ENCODE data around the gene IER3.
A peak's percentile ranks its signal among the peaks of the same experiment; 100 is the strongest.

IER3 gene

GRCh38 chr6:30730601-30731435 lies 13.5 kb downstream of the IER3 start:
- TF ChIP-seq CEBPB (IDR thresholded peaks at IDR 0.05), result no peak
- 0 out of 2 replicates have a peak, but pooled peaks have one; percentile 21 for TF ChIP-seq MAX (IDR thresholded peaks at IDR 0.05)
- TF ChIP-seq NFIC (IDR thresholded peaks at IDR 0.05), result no peak
- TF ChIP-seq, protein P1, sequence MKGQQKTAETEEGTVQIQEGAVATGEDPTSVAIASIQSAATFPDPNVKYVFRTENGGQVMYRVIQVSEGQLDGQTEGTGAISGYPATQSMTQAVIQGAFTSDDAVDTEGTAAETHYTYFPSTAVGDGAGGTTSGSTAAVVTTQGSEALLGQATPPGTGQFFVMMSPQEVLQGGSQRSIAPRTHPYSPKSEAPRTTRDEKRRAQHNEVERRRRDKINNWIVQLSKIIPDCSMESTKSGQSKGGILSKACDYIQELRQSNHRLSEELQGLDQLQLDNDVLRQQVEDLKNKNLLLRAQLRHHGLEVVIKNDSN (IDR thresholded peaks at IDR 0.05), result no peak
- TF ChIP-seq TEAD4 (IDR thresholded peaks at IDR 0.05), result no peak
- TF ChIP-seq EGR1 (IDR thresholded peaks at IDR 0.05), result no peak
- TF ChIP-seq EP300 (IDR thresholded peaks at IDR 0.05; ENCODE audit: borderline replicate concordance), result no peak
- no peak for TF ChIP-seq FOXM1 (IDR thresholded peaks at IDR 0.05; ENCODE audit: borderline replicate concordance, low read depth)
- no peak for TF ChIP-seq ZBTB7A (IDR thresholded peaks at IDR 0.05; ENCODE audit: low read depth)
- TF ChIP-seq TCF12 (IDR thresholded peaks at IDR 0.05; ENCODE audit: low read depth), result peak; percentile 40; the same call in 1 of the 2 replicates
- no peak for TF ChIP-seq REST (IDR thresholded peaks at IDR 0.05; ENCODE audit: low read depth)
- TF ChIP-seq YY1 (IDR thresholded peaks at IDR 0.05; ENCODE audit: low read depth), result no peak
- peak; percentile 61 for TF ChIP-seq RAD21 (IDR thresholded peaks at IDR 0.05; ENCODE audit: low read depth)
- no peak for TF ChIP-seq TAF1 (IDR thresholded peaks at IDR 0.05; ENCODE audit: low read depth)
- no peak for TF ChIP-seq CREB1 (IDR thresholded peaks at IDR 0.05; ENCODE audit: low read depth)

- no peak for TF ChIP-seq TAF1 (IDR thresholded peaks at IDR 0.05; ENCODE audit: low read depth)
- TF ChIP-seq EGR1 (IDR thresholded peaks at IDR 0.05), result no peak
- TF ChIP-seq CREB1 (IDR thresholded peaks at IDR 0.05; ENCODE audit: low read depth), result no peak
- TF ChIP-seq TEAD4 (IDR thresholded peaks at IDR 0.05), result no peak
- TF ChIP-seq CEBPB (IDR thresholded peaks at IDR 0.05), result no peak
- no peak for TF ChIP-seq YY1 (IDR thresholded peaks at IDR 0.05; ENCODE audit: low read depth)
- no peak for TF ChIP-seq REST (IDR thresholded peaks at IDR 0.05; ENCODE audit: low read depth)
- TF ChIP-seq EP300 (IDR thresholded peaks at IDR 0.05; ENCODE audit: borderline replicate concordance), result no peak
- TF ChIP-seq TCF12 (IDR thresholded peaks at IDR 0.05; ENCODE audit: low read depth), result no peak
- TF ChIP-seq MAX (IDR thresholded peaks at IDR 0.05), result no peak
- TF ChIP-seq, protein P1 (IDR thresholded peaks at IDR 0.05), result no peak
- no peak for TF ChIP-seq FOXM1 (IDR thresholded peaks at IDR 0.05; ENCODE audit: borderline replicate concordance, low read depth)
These were observed 16.3 kb downstream of the IER3 start for GRCh38 chr6:30727920-30728553.

- TF ChIP-seq TEAD4 (IDR thresholded peaks at IDR 0.05) (0 out of 2 replicates have a peak, but pooled peaks have one; percentile 30), CREB1 (IDR thresholded peaks at IDR 0.05; ENCODE audit: low read depth) (no peak)
These were observed 17.6 kb downstream of the IER3 start for GRCh38 chr6:30726506-30727413.

DNA sequence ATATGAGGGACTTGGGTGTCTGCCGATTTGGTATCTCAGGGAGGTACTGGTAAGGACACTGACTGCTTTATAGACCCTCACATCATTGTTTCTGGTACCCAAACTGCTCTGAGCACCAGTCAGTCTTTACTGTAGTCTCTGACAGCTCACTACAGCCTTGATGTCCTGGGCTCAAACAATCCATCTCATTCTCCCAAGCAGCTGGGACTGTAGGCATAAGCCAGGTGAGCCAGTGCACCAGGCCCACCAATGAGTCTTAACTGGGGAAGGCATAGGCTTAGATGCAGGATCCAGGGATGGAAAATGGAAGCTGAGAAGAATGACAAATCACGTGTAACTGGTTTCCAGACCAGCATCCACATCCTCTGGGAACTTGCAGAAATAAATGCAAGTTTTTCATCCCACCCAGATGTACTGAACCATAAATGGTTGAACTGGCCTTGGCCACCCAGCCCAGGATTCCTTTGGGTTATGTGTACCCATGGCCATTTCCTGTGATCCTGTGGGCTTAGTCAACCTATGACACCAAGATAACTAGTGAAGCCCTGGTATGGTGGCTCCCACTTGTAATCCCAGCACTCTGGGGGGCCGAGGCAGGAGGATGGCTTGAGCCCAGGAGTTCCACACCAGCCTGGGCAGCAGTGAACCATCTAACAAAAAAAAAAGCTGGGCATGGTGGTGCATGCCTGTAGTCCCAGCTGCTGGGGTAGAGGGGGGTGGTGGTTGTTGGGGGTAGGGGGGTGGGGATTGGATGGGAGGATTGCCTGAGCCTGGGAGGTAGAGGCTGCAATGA lies 18.4 kb downstream of the IER3 start:
- TF ChIP-seq MAX (IDR thresholded peaks at IDR 0.05), result no peak; the same call in 1 of the 2 replicates
- 0 out of 2 replicates have a peak, but pooled peaks have one; percentile 24 for TF ChIP-seq TCF12 (IDR thresholded peaks at IDR 0.05; ENCODE audit: low read depth)
- peak; percentile 12; the same call in 1 of the 2 replicates for TF ChIP-seq TEAD4 (IDR thresholded peaks at IDR 0.05)

All from Ishikawa (cell line).